Stimulated activated CD4-positive, alpha-beta T cell treated with anti-CD3 and anti-CD28 coated beads, Interleukin-1b, Interleukin-23, amount 100 ng/mL, for 4 hours (primary cell): Measurements from ENCODE around the gene MCM5.
"Not testable (repeated sequence)": the region's sequence is repeated elsewhere in the genome, so short reads cannot be mapped to it uniquely, and the experiment has no call there.

Experiments
- DNase-seq, 2 donors: peaks; one replicate each; pipeline ENCODE4 v3.0.0-alpha.2; 2020; ENCODE audit warnings: low read depth in 2 of 2

MCM5 gene

DNA sequence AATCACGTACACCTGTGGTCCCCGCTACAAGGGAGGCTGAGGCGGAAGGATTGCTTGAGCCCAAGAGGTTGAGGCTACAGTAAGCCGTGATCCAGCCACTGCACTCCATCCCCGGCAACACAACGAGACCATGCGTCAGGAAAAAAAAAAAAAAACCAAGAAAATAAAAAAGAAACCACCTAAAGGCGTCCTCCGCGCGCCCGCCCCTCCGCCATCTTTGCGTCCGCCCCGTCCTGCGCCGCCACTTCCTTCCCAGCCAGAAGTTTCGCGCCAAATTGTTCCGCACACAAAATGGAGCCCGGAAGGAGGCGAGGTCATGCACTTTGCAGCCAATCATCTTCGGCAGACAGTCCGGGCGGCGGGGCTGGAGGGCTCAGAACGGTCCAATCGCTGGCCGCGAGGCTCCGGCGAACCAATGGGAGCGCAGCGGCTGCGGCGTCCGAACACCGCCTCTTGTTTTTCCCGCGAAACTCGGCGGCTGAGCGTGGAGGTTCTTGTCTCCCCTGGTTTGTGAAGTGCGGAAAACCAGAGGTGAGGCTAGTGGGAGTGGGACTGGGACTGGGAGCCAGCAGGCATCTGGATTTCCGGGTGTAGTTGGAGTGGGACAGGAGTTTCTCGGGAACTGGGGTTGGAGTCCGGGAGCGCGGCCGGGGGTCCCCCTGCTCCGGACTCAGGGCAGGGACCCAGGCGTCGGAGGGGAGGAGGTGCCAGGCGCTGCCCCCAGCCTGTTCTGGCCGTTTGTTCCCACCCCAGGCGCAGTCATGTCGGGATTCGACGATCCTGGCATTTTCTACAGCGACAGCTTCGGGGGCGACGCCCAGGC lies at the start of gene MCM5:
Gene MCM5, plus strand, starts transcription at position 463 of the 823 bp plus-strand sequence. Its CDS starts 299 bp downstream, at position 762.
- peak; percentile 93 to 95 for DNase-seq

DNA sequence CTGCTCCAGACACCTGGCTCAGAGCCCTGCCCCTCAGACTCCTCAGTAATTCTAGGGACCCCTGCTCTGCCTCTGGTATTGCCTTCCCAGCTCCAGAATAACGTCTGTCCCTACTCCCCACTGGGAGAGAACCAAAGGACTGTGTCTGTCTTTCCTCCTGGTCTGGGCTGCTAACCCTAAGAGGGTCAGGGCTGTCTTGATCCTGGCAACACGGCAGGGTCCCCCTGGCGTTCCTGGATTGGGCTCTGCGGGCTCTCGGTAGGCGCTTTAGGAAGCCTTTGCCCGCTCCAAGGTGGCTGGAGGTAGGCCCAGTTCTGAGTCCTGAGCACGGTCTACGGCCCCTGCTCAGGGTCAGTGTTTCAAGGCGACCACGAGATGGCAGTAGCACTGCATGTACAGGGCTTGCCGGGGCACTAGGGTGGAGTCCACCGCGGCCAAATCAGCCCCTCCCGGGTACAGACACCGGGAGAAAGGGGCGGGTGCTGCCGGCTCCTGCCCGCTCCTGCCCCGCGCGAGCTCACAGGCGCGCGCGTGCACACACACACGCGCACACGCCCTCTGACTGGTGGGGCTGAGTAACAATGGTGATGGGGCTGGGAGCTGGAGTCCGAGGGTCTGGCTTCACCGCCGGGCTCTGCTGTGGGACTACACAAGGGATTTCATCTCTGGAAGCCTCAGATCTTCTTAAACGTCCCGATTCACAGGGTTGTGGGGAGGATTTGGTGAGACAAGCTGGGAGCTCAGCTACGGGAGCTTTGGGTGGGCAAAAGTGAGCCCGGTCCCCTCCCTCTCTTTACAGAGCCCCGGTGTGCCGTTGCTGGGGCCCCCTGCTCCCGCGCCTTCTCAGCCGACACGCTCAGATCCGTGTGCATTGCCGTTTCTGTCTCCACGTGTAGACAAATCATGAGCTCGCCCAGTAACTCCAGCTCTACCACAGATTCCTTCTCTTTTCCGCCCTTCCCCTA lies 49.1 kb upstream of the MCM5 start:
- DNase-seq = peak; percentile 71 to 76

DNA sequence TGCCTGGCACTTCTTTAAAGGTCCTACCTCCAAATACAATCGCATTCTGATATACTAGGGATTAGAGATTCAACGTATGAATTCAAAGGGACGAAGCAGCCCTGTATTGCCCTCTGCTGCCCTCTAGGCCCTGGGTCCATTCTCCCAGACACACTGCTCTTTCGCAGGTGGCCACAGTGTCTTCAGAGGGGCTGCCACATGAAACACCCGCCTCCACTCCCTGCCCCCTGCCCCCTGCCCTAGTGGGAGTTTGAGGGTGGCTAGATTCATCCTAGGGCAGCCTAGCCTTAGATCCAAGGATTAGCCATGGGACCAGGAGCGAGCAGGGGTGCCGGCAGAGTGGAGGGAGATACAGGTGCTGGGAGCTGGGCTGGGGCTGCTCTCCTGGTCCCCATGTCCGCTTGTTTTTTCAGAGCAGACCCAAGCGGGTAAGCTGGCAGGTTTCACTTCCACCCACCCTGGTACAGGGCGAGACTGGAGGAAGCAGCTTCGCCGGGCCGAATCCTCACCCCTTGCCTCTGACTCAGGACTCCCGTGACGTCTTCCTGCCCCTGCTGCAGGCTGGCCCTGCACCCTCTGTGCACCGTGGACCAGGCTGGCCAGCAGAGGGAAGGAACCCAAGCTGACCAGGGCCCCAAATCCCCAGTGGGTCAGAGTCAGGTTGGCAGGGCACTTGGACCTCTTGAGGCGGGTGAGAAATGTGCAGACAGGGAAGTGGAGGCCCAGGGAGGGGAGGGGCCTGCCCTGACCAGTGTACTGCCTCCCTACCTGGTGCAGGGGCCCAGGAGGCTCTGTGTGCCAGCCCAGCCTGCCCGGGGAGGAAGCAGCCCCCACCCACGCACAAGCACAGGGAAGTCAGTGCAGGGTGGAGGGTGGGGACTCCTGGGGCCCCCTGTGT lies 47.5 kb upstream of the MCM5 start:
- DNase-seq = peak; percentile 21 to 22

DNA sequence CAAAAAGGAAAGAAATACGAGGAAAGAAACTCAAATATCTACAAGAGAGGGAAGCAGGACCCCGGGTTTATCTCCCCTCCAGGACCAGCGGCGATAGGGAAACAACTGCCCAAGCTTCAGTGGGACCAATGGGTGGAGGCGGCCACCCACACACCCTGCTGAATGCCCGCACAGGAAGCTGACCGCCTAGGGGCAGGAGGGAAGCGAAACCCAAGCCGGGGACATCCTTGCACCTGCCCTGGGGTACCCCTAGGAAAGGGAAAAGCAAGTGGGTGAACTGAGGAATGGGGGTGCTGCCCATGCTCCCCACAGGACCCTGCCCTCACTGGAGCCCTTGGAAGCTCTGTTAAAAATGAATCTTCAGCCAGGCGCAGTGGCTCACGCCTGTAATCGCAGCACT lies 46.6 kb upstream of the MCM5 start:
- no peak for DNase-seq

DNA sequence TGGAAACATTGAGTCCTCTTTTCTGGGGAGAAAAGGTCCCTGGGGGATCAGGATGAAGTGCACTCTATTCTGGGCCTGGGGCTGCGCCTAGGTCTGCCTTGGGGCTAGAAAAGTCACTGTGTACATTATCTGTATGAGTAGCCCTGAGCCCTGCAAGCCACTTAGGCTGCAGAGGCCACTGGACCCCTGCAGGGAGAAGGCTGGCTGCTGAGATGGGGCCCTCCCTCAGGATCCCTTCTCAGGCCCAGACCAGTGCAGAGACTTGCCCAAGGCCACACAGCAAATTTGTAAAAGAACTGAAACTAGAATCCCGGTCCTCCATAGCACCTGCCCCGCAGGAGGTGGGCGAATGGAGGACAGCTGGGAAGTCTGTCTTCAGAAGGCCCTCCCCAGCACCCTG lies 45.9 kb upstream of the MCM5 start:
- no peak for DNase-seq

DNA sequence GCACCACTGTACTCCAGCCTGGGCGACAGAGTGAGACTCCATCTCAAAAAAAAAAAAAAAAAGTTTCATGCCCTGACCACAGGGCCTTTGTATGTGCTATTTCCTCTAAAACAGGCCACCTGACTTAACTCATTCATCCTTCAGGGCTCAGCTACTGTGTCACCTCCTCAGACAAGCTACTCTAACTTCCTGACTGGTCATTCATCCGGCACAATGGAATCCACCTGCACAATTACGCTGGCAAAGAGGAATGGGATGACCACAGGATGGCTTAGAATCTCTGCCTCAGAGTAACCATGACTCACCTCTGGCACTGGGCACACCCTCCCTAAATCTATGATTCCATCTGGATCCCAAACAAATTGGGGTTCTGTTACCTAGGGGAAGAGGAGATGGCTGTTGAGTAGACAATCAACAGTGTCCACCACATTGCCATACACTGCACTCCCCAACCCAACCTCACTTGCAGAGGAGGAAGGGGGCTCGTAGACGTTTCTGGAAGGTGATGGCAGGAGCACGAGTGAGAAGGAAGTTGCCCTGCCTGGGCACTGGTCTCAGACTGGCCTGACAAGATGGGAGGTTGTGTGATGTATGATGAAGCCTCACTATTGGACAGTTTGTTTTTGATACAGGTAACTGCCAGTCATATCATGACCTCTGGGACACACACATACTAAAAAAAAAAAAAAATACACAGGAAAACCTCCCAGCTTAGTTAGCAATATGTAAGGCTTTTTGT lies 41.9 kb upstream of the MCM5 start:
- DNase-seq = no peak

DNA sequence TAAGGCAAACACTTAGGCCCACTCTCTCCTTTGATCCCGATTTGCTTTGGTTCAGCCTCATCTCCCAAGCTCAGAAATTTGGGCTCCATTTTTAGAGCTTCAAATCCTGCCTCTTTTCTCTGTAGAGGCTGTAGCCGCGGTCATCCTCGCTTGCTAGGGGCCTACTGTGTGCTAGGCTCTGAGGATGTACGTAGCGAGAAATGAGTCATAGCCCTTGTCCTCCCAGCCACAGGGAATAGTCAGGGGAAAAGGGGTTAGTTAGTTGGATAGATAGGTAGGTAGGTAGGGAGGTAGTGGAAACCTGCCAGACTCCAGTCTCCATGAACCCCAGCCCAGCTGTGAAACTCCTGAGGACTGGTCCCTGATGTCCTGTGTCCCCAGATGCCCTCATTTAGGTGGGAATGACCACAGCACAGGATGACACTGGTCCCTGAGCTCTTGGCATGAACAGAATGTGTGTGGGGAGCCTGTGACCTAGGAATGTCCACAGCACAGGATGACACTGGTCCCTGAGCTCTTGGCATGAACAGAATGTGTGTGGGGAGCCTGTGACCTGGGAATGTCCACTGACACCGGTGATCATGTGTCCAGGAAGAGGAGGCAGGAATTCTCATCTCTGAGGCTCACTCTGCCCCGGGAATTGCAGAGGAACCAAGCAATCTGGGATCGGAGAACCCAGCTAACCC lies 40.4 kb upstream of the MCM5 start:
- DNase-seq = no peak

DNA sequence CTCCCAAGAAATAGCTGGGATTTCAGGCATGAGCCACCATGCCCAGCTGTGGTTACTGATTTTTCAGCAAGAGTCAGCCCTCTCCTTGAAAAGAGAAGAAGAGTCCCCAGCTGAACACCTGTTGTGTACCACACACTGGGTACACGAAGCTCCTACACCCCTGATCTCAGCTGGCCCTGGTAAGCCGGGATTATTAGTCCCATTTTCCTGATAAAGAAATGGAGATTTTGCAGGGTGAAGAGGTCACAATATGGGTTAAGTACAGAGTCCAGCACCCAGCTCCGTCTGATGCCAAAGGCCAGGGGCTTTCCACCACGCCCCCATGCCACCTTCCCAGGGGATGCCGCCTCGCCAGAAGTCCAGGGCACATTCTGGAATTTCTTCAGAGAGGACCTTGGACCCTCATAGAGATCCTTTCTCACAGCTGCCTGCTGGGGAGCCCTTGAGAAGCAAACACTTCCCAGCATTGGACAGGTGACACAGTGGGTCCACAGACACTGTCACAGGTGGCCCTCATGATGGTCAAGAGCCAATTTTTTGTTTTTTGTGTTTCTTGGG lies 38.9 kb upstream of the MCM5 start:
- DNase-seq = no peak

DNA sequence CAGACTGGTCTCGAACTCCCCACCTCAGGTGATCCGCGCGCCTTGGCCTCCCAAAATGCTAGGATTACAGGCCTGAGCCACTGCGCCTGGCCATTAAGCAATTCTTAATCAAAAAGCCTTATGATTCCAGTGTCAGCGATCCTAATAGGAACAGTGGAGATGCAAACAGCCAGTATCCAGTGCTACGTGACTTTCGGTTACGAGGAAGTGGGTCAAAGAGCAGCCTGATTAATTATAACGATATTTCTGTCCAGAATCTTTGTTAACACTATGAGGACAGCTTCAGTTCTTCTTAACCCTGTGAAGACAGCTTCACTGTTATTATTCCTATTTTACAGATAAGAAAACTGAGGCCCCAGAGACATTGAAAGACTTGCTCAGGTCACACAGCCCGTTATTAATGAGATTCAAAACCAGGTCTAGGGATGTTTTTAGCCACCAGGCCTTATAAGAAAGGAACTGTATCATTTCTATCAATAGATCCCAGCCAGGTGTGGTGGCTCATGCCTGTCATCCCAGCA lies 36.3 kb upstream of the MCM5 start:
- DNase-seq = no peak

DNA sequence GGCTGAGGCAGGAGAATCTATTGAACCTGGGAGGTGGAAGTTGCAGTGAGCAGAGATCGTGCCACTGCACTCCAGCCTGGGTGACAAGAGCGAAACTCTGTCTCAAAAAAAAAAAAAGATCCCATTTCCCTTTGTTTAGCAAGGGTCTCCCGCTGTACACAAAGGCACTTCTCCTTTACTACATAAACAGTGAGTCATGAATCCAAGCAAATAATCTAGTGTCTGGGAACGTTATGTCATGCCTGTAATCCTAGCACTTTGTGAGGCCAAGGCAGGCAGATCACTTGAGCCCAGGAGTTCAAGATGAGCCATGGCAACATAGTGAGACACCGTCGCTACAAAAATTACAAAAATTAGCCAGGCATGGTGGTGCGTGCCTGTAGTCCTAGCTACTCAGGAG lies 35.7 kb upstream of the MCM5 start:
- not testable (repeated sequence) for DNase-seq

DNA sequence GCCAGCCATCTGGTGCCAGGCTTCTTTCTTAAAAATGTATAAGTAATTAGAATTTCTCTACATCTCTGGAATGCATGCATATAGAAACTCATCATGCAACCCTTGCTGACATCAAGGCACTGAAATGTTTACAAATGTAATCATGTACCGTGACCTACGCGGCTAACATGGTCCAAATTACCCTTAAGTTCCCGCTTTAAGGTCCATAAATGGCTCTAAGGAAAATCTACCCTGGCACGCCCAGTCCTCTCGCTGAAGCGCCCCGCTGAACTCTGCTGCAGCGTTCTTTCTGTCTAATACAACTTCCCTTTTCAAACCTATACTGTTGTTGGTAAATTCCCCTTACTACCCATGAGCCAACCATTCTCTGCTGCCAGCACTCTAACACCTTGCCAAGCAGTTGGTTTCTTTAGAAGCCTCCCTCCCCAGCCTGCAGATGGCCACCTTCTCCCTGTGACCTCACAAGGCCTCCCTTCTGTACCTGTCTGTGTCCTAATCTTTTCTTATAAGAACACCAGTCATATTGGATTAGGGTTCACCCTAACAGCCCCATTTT lies 32.5 kb upstream of the MCM5 start:
- no peak for DNase-seq

DNA sequence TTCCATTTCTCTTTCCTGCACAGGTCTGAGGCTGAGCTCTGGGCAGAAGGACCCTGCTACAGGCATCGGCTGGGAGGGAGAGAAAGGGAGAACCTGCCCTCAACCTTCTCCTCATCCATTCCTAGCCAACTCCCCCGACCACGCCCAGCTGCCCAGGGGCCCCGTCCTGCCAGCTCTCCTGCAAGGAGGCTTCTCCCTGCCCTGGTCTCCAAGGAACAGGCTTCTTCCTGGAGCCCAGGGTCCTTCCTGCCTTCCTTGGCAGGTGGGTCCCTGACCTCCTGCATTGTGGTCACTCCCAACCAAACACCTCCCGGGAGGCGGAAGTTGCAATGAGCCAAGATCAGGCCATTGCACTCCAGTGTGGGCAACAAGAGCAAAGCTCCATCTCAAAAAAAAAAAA lies 31.6 kb upstream of the MCM5 start:
- no peak for DNase-seq

DNA sequence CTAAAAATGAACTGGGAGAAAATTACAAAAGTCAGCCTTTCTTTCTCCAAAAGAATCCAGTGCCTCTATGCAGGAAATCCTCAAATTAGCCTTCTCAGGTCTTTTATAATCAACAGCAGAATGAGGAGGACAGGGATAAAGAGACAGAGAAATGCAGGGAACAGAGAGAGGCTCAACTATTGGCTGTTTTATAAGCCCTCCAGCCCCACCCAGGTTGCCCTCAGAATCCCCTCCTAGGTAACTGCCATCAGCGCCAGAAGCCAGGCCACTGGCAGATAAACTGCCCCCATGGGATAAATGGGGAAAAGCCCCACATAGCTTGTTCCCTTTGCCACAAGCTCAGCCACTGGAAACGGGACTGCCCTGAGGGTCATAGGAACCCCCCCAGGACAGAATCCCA lies 29.9 kb upstream of the MCM5 start:
- no peak for DNase-seq

DNA sequence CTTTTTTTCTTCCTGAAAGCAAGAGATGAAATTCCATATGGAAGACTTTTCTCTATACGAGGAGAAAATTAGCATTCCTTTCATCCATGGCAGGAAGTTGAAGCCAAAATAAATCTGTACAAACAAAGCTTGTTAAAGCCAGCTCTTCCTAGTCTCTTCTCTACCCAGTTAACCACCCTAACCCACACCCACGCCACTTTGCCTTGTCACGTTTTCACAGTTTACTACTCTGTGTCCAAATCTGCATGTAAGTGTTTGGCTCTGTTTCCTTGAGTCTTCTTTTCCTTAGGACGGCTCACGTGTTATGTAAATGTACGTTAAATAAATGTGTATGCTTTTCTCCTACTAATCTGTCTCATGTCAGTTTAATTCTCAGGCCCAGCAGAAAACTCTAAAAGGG lies 26.2 kb upstream of the MCM5 start:
- no peak for DNase-seq

DNA sequence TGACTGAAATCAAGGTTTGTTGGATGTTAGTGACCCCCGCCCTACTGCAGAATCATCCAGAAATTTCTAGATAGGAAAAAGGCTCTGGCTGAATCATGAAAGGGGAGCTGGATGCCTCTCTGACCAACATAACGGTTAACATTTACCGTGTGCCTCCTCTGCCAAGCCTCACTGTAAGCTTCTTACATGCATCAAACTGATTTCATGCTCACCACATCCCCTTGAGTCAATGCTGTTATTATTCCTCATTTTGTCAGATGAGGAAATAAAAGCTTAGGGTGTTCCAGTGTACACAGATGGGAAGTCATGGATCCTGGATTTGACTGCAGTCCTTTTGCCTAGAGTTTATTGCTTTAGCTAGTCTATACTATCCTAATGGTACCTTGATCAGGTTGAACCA lies 24.9 kb upstream of the MCM5 start:
- no peak for DNase-seq

DNA sequence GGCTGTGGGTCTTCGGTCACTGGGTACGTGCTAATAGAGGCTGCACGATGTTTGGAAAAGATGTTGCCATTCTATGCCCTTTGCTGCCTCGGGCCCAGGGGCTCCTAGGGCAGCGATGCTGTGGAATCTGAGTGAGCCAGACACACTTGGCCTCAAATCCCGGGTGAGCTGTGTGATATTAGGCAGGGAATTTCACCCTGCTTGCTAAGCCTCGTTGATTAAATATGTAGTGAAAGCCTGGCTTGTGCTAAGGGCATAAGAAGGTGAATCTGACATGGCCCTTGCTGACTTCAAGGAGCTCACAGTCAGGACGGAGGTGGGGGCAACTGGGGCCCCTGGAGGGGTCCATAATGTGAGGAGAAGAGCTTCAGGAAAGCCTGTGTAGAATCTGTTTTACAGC lies 24.4 kb upstream of the MCM5 start:
- DNase-seq = no peak

DNA sequence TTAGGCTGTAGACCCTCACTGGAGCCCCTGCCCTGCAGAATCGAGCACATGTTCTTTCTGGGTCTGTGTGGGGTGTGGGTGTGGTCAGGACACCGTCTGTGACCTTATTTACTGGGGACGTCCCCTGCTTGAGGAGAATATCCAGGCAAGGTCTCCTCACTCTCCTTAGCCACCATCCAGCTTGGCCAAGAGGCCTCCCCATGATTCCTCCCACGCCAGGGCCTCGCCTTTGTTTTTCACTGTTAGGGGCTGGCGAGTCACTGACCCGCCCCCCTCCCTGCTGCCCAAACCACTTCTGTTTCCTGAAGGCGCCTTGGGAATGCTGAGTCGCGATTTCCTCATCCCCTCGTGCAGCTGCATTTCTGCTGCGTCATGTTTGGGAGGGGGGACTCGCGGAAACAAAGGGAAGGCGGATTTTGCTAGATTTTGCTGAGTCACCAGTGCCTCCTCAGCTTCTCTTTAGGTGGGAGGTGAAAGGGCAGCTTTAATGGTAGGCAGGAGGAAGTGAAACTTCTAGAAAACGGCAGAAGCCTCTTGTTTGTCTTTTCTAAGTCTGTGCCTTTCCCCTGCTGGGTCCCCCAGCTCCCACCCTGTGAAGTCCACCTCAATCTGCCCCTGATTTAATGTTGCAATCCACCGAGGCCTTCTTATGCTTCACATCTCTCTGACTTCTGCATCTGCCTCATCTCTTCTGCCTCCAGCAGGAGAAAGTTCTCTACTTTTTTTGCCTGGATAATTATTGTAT lies 23.0 kb upstream of the MCM5 start:
- peak; percentile 15 to 23 for DNase-seq

DNA sequence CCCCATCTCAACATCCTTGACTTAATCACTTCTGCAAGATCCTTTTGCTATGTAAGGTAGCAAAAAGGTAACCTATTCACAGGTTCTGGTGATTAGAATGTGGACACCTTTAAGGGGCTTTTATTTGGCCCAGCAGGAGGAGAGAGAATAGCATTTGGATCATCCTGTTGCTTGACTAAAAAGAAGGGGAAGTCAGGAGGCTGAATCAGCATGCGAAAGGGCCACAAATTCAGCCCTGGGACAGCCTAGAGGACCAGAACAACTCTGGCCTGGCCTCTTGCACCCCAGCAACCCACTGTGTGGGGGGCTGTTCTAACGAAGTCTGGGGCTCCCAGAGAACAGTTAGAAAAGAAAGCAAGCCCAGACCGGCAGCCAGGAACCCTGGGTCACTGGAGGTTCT lies 22.2 kb upstream of the MCM5 start:
- DNase-seq = no peak

DNA sequence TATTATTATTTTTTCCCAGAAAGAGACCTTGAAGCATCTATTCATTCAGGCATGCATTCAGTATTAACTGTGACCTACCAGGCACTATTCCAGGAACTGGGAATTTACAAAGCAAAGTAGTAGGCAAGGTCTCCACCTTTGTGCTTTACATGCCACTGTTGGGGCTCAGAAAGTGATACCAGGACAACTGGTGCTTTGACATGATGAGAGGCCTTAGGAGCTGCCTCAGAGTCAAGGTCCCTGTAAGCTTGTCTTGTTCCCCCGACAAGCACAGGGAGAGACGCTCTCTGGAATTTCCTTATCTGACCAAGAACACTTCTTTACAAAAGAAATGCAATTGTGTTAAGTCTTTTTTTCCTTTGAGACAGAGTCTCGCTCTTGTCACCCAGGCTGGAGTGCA lies 21.3 kb upstream of the MCM5 start:
- DNase-seq = no peak
